Bone marrow (tissue), 2 donors: ENCODE measurements around the gene PRRG2.

Source experiments
- DNase-seq, 2 donors: peaks; one replicate each; lab custom pipeline; 2025; lab: John Stamatoyannopoulos, UW

The PRRG2 gene

GRCh38 chr19:49640113-49640898 lies 59.2 kb downstream of the PRRG2 start, which contains the start of gene RRAS:
Gene RRAS, minus strand, starts transcription at chr19:49640143. Its CDS starts 45 bp downstream, at chr19:49640098.
- DNase-seq = peak; percentile 94 to 100
